ENCODE data around the gene DNAJB13.
"Not testable (repeated sequence)": the region's sequence is repeated elsewhere in the genome, so short reads cannot be mapped to it uniquely, and the experiment has no call there.

The DNAJB13 gene

DNA sequence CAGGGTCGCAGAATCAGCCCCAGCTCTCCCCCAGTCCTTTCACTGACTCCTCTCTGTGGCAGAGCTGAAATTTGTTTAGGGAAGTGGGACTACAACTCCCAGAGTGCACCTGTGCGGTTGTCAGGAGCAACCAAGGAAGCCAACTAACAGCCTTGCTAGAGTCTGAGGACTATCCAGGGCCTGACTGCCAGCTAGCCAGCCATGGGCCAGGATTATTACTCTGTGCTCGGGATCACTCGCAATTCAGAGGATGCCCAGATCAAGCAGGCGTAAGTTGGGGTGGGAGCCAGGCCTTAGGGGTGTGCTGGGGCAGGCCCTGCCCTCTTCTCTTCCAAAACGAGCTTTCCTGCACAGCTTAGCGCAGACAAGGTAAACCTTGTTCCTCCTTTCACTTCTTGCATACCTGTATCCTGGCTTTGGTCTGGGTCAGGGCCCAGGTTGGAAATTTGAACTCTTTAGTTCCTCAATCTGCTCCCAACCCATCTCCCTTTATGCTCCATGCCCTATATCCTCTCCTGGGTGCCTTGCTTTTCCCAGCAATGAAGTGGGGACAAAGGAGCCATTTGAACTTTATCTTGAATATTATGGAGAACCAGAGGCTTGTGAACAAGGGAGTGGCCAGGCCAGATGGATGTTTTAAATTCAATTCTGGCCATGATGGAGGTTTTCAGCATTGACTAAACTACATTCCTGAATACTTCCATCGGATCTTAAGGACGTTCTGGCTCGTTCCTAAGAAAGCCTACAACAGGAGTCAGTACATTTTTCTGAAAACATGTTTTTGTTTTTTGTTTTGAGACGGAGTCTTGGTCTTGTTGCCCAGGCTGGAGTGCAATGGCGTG lies at the start of gene DNAJB13:
Gene DNAJB13, plus strand, starts transcription at position 158 of the 842 bp plus-strand sequence. Its CDS starts 44 bp downstream, at position 202.
- DNase-seq: no peak

DNA sequence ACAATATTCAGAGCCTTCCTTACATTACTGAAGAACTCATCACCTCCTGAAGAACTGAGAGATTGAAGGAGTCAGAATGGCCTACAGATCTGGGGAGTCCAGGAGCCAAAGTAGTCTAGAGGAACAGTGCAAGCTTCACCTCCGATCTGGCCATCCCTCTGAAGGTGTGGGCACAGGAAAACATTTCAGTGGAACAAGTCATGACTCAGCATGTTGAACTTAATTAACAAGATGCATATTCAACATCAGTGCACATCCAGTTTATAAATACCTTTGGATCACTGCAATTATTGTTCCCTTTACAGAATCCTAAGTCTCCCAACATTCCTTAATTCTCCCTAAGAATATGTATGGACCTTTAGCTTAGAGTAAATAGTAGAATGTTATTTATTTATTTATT lies 48.5 kb upstream of the DNAJB13 start:
- no peak for DNase-seq

- DNase-seq: no peak
These were observed 43.6 kb upstream of the DNAJB13 start for GRCh38 chr11:73907191-73907590.

DNA sequence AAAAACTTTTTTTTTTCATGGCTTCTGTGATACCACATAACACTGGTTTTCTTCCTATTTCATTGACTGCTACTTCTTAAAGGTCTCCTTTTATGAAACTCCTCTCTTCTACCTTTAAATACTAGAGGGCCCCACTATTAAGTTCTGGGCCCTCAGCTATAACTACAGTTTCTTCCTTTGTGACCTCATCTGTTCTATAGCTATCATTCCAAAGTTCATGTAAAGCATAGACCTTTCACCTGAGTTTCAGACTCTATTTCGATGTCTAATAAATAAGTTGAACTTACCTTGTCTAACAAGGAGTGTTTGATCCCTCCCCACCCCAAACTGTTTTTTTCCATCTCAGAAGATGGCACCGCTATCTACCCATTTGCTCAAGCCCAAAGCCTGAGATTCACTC lies 38.8 kb upstream of the DNAJB13 start:
- DNase-seq: no peak

DNA sequence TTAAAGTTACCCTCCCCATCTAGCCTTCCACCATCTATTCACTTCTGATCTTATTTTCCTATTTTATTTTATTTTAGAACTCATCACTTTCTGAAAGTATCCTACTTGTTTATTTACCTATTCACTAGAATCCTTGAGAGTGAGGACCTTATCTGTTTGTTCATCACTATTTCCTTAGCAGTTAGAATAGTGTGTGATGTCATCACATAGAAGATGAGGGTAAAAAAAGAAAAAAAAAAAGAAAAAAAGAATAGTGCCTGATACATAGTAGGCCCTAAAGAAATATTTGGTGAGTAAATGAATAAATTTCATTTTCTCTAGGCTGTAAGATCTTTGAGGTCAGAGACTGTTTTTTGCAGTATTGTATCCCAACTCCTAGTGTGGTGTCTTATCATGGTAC lies 37.4 kb upstream of the DNAJB13 start:
- no peak for DNase-seq

GRCh38 chr11:73914284-73914683 lies 36.5 kb upstream of the DNAJB13 start:
- DNase-seq: no peak

- no peak for DNase-seq
These were observed 34.4 kb upstream of the DNAJB13 start for GRCh38 chr11:73916435-73916834.

- DNase-seq: no peak
These were observed 29.6 kb upstream of the DNAJB13 start for GRCh38 chr11:73921180-73921579.

GRCh38 chr11:73929388-73929787 lies 21.4 kb upstream of the DNAJB13 start:
- no peak for DNase-seq

DNA sequence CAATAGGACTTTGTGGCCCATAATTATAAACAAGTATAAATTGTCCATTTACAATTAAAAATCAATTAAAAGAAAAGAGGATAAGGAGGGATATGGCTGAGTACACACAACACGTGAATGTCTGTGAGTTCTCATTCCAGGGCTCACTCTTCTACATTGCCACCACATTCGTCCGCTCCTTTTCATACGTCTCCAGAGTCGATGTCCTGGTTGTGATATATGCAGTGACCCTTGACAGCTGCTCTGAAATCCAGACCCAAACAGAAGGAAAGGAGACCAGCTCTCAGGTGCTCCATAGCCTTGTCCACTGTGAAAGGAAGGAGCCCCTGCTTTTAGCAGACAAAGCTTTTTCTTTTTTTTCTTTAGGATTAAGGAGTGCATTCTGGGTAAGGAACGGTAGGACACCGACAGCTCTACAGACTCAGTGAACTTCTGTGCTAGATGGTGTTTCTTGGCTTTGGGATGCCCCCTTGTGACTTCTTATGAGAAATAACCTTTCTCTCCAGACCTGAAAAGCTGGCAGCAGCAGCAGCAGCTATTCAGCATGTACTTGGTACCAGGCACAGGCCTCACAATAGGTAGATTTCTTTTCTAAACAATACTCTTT lies 19.7 kb upstream of the DNAJB13 start:
- DNase-seq: no peak

- DNase-seq: no peak
These were observed 18.9 kb upstream of the DNAJB13 start for GRCh38 chr11:73931951-73932350.

DNA sequence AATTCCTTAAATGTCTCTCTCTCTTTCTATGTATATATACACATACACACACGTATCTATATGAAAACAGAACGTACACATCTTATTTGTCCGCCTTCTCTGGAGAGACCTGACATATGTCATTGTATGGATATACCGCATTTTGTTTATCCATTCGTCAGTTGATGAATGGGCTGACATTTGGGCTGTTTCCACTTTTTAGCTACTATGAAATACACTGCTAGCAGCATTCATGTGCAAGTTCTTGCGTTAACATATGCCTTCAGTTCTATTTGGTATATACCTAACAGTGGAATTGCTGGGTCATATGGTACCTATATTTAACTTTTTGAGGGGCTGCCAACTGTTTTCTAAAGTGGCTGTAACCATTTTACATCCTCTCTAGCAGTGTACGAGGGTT lies 18.0 kb upstream of the DNAJB13 start:
- DNase-seq: no peak

DNA sequence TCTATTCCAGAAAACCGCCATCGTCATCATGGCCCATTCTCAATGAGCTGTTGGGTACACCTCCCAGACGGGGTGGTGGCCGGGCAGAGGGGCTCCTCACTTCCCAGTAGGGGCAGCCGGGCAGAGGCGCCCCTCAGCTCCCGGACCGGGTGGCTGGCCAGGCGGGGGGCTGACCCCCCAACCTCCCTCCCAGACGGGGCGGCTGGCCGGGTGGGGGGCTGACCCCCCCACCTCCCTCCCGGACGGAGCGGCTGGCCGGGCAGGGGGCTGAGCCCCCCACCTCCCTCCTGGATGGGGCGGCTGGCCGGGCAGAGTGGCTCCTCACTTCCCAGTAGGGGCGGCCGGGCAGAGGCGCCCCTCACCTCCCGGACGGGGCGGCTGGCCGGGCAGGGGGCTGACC lies 14.8 kb upstream of the DNAJB13 start:
- not testable (repeated sequence) for DNase-seq

- DNase-seq: no peak
These were observed 11.7 kb upstream of the DNAJB13 start for GRCh38 chr11:73939096-73939495.

DNA sequence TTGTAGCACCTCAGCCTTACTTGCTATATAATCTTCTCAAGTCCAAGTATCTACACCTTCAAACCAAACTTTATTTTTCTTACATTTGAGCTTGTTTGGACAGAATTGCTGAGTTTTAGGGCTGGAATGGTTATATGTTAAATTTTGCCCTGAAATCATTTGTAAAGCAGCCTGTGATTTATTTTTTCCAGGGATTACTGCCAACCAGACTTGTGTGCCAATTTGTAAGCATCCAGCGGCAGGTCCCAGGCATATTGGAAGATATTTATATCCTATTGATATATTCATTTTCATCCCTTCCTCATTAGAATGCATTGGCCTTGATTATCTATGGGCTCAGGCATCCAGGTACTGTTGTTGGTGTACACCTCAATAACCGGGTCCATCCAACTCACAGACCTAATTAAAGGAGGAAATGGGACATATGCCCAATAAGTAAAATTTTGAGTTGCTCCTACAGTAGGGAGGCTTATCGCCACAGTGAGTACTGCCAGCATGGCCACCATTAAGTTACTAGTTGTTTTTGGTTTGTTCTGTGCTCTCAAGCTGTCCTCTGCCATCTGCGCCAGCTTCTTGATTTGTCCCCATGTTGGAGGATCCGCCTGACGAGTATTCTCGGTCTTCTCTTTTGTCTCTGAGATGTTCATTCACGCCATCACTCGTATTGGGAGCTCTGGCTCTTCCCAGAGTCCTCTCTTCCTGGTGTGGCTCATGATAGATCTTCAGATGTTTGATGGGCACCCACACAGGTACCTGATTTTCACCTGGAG lies 9.8 kb upstream of the DNAJB13 start:
- DNase-seq: no peak

DNA sequence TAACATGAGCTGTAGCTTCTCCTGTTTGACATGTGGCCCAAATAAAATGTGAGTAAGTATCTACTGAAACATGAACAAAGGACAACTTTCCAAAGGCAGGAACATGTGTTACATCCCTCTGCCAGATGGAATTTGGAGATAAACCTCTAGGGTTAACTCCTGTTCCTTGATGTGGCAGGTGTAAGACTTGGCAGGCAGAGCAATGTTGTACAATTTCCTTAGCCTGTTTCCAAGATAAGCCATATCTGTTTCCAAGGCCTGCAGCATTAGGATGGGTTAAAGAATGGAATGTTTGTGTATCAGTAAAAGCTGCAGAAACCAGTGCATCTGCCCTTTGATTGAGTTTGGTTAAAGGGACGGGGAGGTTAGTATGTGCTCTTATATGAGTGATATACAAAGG lies 8.8 kb upstream of the DNAJB13 start:
- DNase-seq: no peak

GRCh38 chr11:73944085-73944484 lies 6.7 kb upstream of the DNAJB13 start:
- no peak for DNase-seq

DNA sequence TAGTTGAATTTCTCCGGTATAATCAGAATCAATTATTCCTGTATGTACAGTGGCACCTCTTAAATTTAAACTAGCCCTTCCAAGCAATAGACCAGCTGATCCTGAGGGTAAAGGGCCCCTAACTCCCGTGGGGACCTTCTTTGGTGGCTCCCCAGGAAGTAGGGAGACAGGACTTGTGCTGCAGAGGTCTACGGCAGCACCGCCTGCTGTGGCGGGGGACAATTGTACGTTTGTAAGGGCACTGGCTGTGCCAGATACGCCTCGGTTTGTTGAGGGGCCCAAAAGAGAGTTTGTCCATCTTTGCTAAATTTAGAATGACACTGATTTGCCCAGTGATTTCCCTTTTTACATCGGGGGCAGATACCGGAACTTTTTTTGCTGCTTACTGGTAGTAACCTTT lies 5.9 kb upstream of the DNAJB13 start:
- no peak for DNase-seq

DNA sequence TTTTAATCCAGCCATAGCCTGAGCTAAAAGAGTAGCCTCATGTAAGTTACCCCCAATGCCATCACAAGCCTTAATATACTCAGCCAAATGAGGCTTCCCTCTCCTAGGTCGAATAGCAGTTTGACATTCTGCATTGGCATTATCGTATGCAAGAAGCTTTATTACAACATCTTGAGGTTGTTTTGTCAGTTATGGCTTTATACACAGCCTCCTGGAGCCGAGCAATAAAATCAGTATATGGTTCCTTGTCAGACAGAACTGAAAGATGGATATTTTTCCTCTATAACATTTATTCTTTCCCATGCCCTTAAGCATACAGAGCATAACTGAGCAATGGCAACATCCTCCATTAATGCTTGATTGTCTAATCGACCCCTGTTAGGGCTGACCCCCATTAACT lies 5.4 kb upstream of the DNAJB13 start:
- no peak for DNase-seq

DNA sequence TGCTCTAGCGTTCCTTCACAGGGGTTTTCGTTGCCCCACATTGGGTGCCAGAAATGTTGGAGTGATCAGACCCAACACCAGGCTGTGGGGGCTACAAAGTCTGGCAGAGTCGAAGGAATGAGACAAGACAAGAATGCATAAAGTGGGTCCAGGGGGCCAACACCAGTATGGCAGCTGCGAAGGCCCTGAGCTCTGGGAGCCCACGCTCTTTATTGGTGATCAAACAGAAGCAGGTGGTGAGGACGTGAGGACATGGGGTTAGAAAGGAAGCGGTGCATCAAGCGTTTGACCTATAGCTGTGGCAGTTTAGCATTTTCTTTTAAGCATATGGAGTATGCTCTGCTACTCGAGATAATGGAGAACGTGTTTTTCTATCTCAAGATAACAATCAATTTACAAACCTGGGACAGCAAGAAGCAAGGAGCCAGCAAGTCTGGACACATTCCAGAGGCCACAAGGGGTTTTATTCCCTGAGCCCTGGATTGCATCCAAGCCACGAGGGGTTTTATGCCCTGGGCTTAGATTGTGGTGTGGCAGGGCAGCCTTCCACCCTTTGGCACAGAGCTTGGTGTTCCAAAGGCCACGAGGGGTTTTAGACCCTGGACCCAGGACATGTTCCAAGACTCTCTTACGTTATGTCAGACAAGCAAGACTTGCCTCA lies 3.9 kb upstream of the DNAJB13 start:
- DNase-seq: no peak

DNA sequence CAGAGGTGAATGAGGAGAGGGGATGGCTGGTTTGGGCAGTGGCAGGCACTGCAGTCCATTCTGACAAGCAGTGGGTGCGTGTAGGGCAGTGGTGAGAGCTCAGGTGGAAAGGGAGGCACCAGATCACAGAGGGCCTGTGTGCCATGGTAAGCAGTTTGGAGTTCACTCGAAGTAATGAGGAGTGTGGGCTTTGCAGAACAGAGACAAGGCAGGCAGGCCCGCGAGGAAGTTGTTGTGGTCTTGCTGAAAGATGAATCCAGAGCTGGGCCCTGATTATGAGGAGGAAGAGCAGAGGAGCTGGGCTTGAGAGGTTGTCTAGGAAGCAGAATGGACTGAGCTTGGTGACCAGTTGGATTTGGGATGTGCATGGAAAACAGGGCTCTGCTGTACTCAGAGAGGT lies 1.6 kb upstream of the DNAJB13 start:
- no peak for DNase-seq

- no peak for DNase-seq
These were observed 914 bp upstream of the DNAJB13 start for GRCh38 chr11:73949912-73950311.

DNA sequence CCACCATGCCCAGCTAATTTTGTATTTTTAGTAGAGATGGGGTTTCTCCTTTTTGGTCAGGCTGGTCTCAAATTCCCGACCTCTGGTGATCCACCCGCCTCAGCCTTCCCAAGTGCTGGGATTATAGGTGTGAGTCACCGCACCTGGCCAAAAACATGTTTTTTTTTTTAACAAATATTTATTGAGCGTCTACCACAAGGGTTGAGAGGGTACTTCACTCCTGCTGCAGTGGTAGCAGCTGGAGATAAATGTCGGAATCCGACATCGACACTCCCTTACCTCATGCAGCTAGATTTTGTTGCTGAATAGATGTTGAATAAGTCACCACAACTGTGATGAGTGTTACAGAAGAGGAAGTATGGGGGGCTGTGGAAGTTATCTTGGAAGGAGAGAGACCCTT lies 971 bp downstream of the DNAJB13 start:
- DNase-seq: no peak
